SK-N-DZ (cell line): ENCODE results near the gene SNRNP25.

Experiments used
- DNase-seq: peaks from one replicate; pipeline ENCODE4 v3.0.0-alpha.2; 2015; ENCODE audit warnings: low spot score
- small RNA-seq, 2 experiments: library from RNA; depleted of rRNA; stranded (forward); fragments of <200 nt; gene quantifications; one replicate each; pipeline ENCODE3, GENCODE V24; 2014

SNRNP25 gene

DNA sequence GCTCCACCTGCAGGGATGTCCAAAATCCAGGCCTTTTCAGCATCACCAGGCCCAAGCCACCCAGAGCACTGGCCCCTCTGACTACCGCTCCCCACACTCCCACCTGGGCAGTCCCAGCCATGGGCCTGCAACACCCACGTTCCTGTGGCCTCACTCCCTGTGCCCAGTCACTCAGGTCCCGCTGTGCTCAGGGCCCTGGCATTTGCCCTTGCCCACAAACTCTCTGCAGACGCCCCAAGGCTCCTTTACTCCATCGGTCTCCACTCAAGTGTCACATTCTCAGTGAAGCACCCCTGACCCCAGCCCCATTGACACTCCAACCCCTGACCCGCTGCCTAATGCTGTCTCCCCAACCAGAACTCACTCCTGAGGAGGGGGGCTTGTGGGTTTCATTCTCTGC lies 48.0 kb downstream of the SNRNP25 start:
- DNase-seq = no peak

DNA sequence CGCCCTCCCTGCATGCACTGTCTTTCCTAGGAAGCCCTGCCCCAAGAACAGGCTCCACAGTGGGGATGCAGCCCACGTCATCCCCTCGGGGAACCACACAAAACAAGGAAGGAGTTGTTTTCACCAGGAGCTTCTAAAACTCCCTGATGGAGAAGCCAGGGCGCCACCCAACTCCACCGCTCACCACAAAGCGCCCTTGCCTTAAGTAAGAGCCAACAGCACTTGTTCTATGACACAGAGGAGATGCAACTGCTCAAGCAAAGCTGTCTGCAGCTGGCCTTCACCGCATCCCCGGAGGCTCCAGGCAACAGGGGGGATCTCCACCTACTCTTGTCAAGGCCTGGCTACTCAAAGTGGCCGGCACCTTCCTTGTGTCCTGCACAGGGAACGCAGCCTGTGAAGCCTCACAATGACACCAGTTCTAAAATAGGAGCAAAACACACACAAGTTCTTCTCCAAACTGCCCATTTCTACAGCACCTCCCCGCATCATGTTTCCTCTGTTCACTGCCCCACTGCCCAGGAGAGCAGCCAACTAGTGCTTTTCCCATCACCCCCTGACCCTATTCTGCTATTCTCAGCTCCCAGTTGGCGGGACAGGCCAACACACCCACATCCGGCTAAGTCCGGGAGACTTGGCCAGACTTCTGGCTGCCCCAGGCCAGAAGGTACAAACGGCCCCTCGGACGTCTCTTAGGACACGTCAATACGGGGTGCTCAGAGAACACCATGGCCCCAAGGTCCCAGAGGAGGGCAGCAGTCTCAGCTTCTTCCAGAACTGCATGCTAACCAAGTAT lies 48.6 kb downstream of the SNRNP25 start:
- DNase-seq = no peak

DNA sequence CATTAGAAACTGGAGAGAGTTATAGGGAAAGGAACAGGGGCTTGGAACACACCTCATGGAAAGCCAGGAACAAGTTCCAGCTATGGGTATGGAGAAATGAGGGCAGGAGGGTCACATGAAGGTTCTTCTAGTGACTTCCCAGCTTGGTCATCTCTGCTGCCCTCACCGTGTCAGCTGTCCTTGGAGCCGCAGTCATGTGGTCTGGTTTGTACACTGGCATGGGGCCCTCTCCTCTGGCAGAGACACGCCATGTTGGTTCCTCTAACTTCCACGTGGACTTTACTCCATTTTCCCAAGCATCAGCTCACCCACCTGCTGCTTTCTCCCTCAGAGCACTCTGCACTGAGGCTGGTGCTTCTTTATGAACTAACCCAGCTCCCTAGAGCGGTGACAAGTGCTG lies 50.7 kb downstream of the SNRNP25 start:
- no peak for DNase-seq

DNA sequence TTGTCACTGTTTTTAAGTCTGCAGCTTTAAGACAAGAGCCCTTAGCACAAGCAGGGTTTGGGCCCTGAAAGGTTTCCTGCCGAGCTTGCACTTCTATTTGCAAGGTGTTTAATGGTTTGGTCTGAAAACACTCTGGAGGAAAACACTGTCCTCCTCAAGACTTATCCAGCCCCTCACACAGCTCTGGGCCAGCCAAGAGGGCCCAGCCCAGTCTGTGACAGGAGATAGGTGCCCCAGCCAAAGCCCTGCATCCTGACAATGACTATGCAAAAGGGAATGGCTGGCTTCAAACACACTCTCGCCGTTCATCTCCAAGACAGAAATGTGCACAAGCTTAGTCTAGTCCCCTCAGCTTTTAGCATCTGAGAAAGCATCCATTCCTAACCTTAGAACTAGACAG lies 51.3 kb downstream of the SNRNP25 start:
- no peak for DNase-seq

DNA sequence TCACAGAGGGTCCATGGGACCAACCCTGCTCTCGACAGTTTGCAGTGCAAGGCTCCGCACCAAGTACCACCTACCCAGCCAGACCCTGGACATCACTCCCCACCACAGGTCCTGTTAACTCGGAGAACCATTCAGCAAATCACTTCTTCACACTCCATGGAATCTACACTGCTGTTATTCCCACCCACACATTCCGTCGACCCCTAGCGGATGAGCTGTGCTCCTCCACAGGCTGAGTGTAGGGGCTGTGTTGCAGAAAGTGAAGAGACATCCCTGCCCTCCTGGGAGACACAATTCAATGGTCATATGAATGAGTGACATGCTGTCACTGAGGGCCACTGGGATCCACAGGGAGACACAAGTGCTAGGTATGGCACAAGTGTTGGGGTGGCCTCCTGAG lies 51.9 kb downstream of the SNRNP25 start:
- DNase-seq = no peak

DNA sequence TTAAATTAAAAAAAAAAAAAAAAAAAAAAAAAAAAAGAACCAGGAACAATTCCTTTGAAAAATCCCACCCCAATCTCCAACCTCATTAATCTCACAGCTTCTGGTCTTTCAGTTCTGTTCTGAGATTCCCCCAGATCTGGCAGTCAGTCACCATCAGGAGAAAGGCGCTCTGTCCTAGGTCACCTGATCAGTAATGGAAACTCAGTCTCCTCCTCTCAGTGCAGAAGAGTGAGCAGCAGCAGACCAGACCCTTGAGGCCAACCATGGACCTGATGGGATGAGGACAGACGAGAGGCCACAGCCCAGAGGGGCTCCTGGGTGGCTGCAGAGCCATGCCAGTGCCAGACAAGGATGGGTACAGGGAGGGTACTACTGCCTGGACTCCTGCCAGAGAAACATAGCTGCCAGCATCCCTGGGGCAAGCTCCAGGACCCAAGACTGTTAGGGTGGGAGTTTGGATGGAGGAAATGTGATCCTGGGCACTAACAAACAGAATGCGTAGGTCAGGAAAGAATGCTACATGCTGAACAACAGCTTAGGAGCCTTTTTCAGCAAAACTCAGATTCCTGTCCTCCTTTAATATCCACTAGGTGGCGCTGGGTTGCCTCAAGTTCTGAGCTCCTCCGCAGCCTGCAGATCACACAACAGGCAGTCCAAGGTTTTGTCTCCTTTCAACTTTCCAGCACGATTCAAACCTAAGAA lies 53.1 kb downstream of the SNRNP25 start:
- peak; percentile 76 for DNase-seq

Small RNA genes within 50 kb of the gene (small RNA-seq; reads per million reads assigned to genes)
- 0 reads per million in 2 experiments for gene MIR6859-4
- gene Z69720.2 = 0 to 0.04 reads per million in 2 experiments
